H1 (cell line): ENCODE data around the gene MINDY1. TPM values are rescaled to one million over a fixed set of nuclear protein-coding genes. Genes with fewer than 3 reads are reported as not detected.

Experiments used
- CTCF ChIA-PET: fragments of 300-600 bp; sonication (Branson Sonifier 250); formaldehyde crosslinking; loops from one replicate; lab custom pipeline; 2021; ENCODE audit not compliant: partially characterized antibody; lab: Charles Lee
- POLR2A ChIA-PET: fragments of 300-600 bp; sonication (Branson Sonifier 250); formaldehyde crosslinking; loops from one replicate; lab custom pipeline; 2021; ENCODE audit warnings: inconsistent platforms; ENCODE audit not compliant: partially characterized antibody; lab: Charles Lee
- DNase-seq, 2 experiments: peaks; one replicate each; pipeline versions ENCODE4 v3.0.0 to v3.0.0-alpha.2; 2010 to 2022; ENCODE audit warnings: low spot score in 2 of 2, low read depth in 1 of 2, mixed read lengths in 1 of 2
- FAIRE-seq: peaks from 2 replicates; lab custom pipeline; 2011; peaks lifted over from hg19 to GRCh38; lab: Jason Lieb, UNC
- H2AFZ ChIP-seq: 2 replicates; pipeline ENCODE4 v1.8.1; 2012; ENCODE audit warnings: low read length, inconsistent platforms
- H2AK5ac ChIP-seq: 2 replicates; pipeline ENCODE4 v1.6.1; 2013; ENCODE audit warnings: low read depth, low read length
- H2BK120ac ChIP-seq: replicated peaks from 2 replicates; pipeline ENCODE3; 2013; ENCODE audit warnings: low read depth, low read length, inconsistent platforms
- H2BK12ac ChIP-seq: 2 replicates; pipeline ENCODE4 v1.6.1; 2013; ENCODE audit warnings: low read depth, low read length
- H2BK15ac ChIP-seq: 2 replicates; pipeline ENCODE4 v1.6.1; 2013; ENCODE audit warnings: low read length
- H2BK20ac ChIP-seq: 2 replicates; pipeline ENCODE4 v1.6.1; 2013; ENCODE audit warnings: low read length
- H2BK5ac ChIP-seq: 2 replicates; pipeline ENCODE4 v1.6.1; 2013; ENCODE audit warnings: low read depth, low read length
- H3K14ac ChIP-seq: 2 replicates; pipeline ENCODE4 v1.6.1; 2013; ENCODE audit warnings: inconsistent platforms; ENCODE audit not compliant: insufficient read length
- H3K18ac ChIP-seq: 2 replicates; pipeline ENCODE4 v1.6.1; 2013; ENCODE audit warnings: low read length; ENCODE audit errors: extremely low read depth
- H3K23ac ChIP-seq: 2 replicates; pipeline ENCODE4 v1.6.1; 2013; ENCODE audit warnings: inconsistent platforms; ENCODE audit not compliant: insufficient read length
- H3K23me2 ChIP-seq: 2 replicates; pipeline ENCODE4 v1.6.1; 2013; ENCODE audit warnings: low read depth, low read length
- H3K27ac ChIP-seq: 2 replicates; pipeline ENCODE4 v1.6.1; 2011; ENCODE audit warnings: low read depth, low read length, inconsistent platforms
- H3K27me3 ChIP-seq, 4 experiments: replicated peaks in 1 of 4; 1 replicate in 1 of 4; 2 replicates in 3 of 4; pipeline versions ENCODE4 v1.6.1 to v1.8.1; 2011 to 2013; ENCODE audit warnings: low read length in 3 of 4, mild to moderate bottlenecking in 3 of 4, inconsistent platforms in 2 of 4, mixed read lengths in 2 of 4, moderate library complexity in 1 of 4; ENCODE audit not compliant: control insufficient read depth in 3 of 4, insufficient read depth in 3 of 4; ENCODE audit errors: extremely low read depth in 1 of 4
- H3K36me3 ChIP-seq, 4 experiments: 2 replicates each; pipeline versions ENCODE4 v1.6.1 to v1.8.1; 2011 to 2013; ENCODE audit warnings: mild to moderate bottlenecking in 4 of 4, low read length in 3 of 4, moderate library complexity in 2 of 4, control low read depth in 1 of 4, inconsistent platforms in 1 of 4; ENCODE audit not compliant: insufficient read depth in 4 of 4, control insufficient read depth in 2 of 4
- H3K4ac ChIP-seq: replicated peaks from 2 replicates; pipeline ENCODE3; 2013; ENCODE audit warnings: low read length, low read depth, mixed read lengths, inconsistent platforms; ENCODE audit not compliant: insufficient read length
- H3K4me1 ChIP-seq, 4 experiments: replicated peaks in 1 of 4; 1 replicate in 1 of 4; 2 replicates in 3 of 4; pipeline versions ENCODE4 v1.6.1 to v1.8.1; 2011 to 2013; ENCODE audit warnings: low read length in 3 of 4, inconsistent platforms in 2 of 4, mixed read lengths in 1 of 4; ENCODE audit not compliant: insufficient read depth in 4 of 4, control insufficient read depth in 3 of 4
- H3K4me2 ChIP-seq, 2 experiments: 2 replicates each; pipeline versions ENCODE4 v1.6.1 to v1.8.1; 2011 to 2013; ENCODE audit warnings: low read depth in 2 of 2, low read length in 2 of 2, control low read depth in 1 of 2, inconsistent platforms in 1 of 2, mild to moderate bottlenecking in 1 of 2; ENCODE audit not compliant: insufficient read depth in 1 of 2
- H3K4me3 ChIP-seq, 4 experiments: fragments of 200-600, 300-600 bp in 1 of 4; sonication (generic), shearing (Covaris generic), sonication (Bioruptor Twin) in 1 of 4; 2 replicates each; pipeline versions ENCODE4 v1.5.1 to v1.8.1; 2011 to 2016; ENCODE audit warnings: low read length in 4 of 4, low read depth in 3 of 4, control low read depth in 2 of 4, inconsistent platforms in 2 of 4, mild to moderate bottlenecking in 2 of 4, mixed read lengths in 1 of 4, moderate library complexity in 1 of 4; ENCODE audit not compliant: insufficient read depth in 2 of 4; ENCODE audit errors: extremely low read depth in 1 of 4
- H3K56ac ChIP-seq: replicated peaks from 2 replicates; pipeline ENCODE3; 2013; ENCODE audit warnings: low read depth, mild to moderate bottlenecking, mixed read lengths, low read length, inconsistent platforms; ENCODE audit not compliant: insufficient read length
- H3K79me1 ChIP-seq: 2 replicates; pipeline ENCODE4 v1.6.1; 2013; ENCODE audit warnings: low read depth, low read length, control low read depth
- H3K79me2 ChIP-seq, 2 experiments: 2 replicates each; pipeline versions ENCODE4 v1.6.1 to v1.8.1; 2012 to 2013; ENCODE audit warnings: low read length in 2 of 2, mild to moderate bottlenecking in 2 of 2, inconsistent platforms in 1 of 2; ENCODE audit not compliant: insufficient read depth in 2 of 2, control insufficient read depth in 1 of 2
- H3K9ac ChIP-seq, 4 experiments: replicated peaks in 1 of 4; 1 replicate in 1 of 4; 2 replicates in 3 of 4; pipeline versions ENCODE4 v1.6.1 to v1.8.1; 2011 to 2013; ENCODE audit warnings: low read depth in 3 of 4, low read length in 3 of 4, control low read depth in 2 of 4, mild to moderate bottlenecking in 2 of 4, moderate library complexity in 2 of 4, inconsistent platforms in 1 of 4; ENCODE audit errors: extremely low read depth in 1 of 4
- H3K9me3 ChIP-seq, 2 experiments: 2 replicates each; pipeline versions ENCODE4 v1.6.1 to v1.8.1; 2012 to 2013; ENCODE audit warnings: mild to moderate bottlenecking in 2 of 2, moderate library complexity in 2 of 2, control low read depth in 1 of 2, inconsistent platforms in 1 of 2, low read depth in 1 of 2, low read length in 1 of 2, mixed read lengths in 1 of 2; ENCODE audit not compliant: insufficient read depth in 2 of 2
- H4K20me1 ChIP-seq, 2 experiments: replicated peaks in 1 of 2; 2 replicates each; pipeline versions ENCODE3 to v1.8.1; 2011 to 2013; ENCODE audit warnings: inconsistent platforms in 2 of 2, low read length in 2 of 2, mild to moderate bottlenecking in 1 of 2; ENCODE audit not compliant: insufficient read depth in 2 of 2, control insufficient read depth in 1 of 2
- H4K5ac ChIP-seq: 2 replicates; pipeline ENCODE4 v1.6.1; 2013; ENCODE audit warnings: low read length, low read depth, mixed read lengths, inconsistent platforms; ENCODE audit not compliant: insufficient read length
- H4K8ac ChIP-seq: 2 replicates; pipeline ENCODE4 v1.8.0; 2013; ENCODE audit warnings: mild to moderate bottlenecking, moderate library complexity, low read length, inconsistent platforms; ENCODE audit not compliant: insufficient read depth; ENCODE audit errors: extremely low read depth
- H4K91ac ChIP-seq: replicated peaks from 2 replicates; pipeline ENCODE3; 2013; ENCODE audit warnings: low read length, mixed read lengths, inconsistent platforms; ENCODE audit not compliant: insufficient read length
- ATF3 ChIP-seq: IDR thresholded peaks from 2 replicates; pipeline ENCODE4 v1.6.1; 2011; ENCODE audit warnings: low read depth, mild to moderate bottlenecking, low read length; ENCODE audit not compliant: insufficient read depth
- BACH1 ChIP-seq: IDR thresholded peaks from 2 replicates; pipeline ENCODE4 v1.6.1; 2012; ENCODE audit warnings: low read length, improper control_type of control experiment
- BRCA1 ChIP-seq: IDR thresholded peaks from 2 replicates; pipeline ENCODE4 v1.6.1; 2012; ENCODE audit warnings: low read depth, low read length, improper control_type of control experiment
- CBX5 ChIP-seq: fragments of 300-800, 300-1000 bp; sonication (generic); IDR thresholded peaks from 2 replicates; pipeline ENCODE4 v1.7.1; 2016; ENCODE audit warnings: antibody characterized with exemption, low read length, low read depth
- EGR1 ChIP-seq: IDR thresholded peaks from 2 replicates; pipeline ENCODE4 v1.6.1; 2011; ENCODE audit warnings: low read depth, low read length, borderline replicate concordance
- GTF2F1 ChIP-seq: IDR thresholded peaks from 2 replicates; pipeline ENCODE4 v1.6.1; 2012; ENCODE audit warnings: low read depth, low read length, improper control_type of control experiment, borderline replicate concordance
- MAFK ChIP-seq: IDR thresholded peaks from 2 replicates; pipeline ENCODE4 v1.6.1; 2012; ENCODE audit warnings: low read depth, mild to moderate bottlenecking, improper control_type of control experiment, low read length
- NANOG ChIP-seq: IDR thresholded peaks from 2 replicates; pipeline ENCODE4 v1.6.1; 2011; ENCODE audit warnings: low read length, low read depth, mild to moderate bottlenecking, inconsistent platforms; ENCODE audit not compliant: insufficient read depth, poor library complexity, severe bottlenecking
- POLR2A ChIP-seq, 2 experiments: IDR thresholded peaks; 1 replicate in 1 of 2; 2 replicates in 1 of 2; pipeline ENCODE4 v1.6.1; 2011; ENCODE audit warnings: low read depth in 2 of 2, low read length in 2 of 2, mild to moderate bottlenecking in 2 of 2; ENCODE audit errors: control extremely low read depth in 1 of 2
- RFX5 ChIP-seq: IDR thresholded peaks from 2 replicates; pipeline ENCODE4 v1.6.1; 2011; ENCODE audit warnings: low read depth, low read length, improper control_type of control experiment, borderline replicate concordance
- RNF2 ChIP-seq: fragments of 200-900, 300-1000 bp; sonication (generic); IDR thresholded peaks from 2 replicates; pipeline ENCODE4 v1.7.1; 2016; ENCODE audit warnings: borderline replicate concordance, low read depth, mild to moderate bottlenecking, antibody characterized with exemption, low read length; ENCODE audit not compliant: poor library complexity, severe bottlenecking; ENCODE audit errors: missing control alignments
- SP2 ChIP-seq: IDR thresholded peaks from 2 replicates; pipeline ENCODE4 v1.6.1; 2012; ENCODE audit warnings: mild to moderate bottlenecking, low read length, inconsistent platforms
- SUZ12 ChIP-seq: fragments of 200-600 bp; sonication (generic); IDR thresholded peaks from 2 replicates; pipeline ENCODE4 v1.6.1; 2012; ENCODE audit warnings: mild to moderate bottlenecking, inconsistent platforms, low read length, moderate library complexity, mixed read lengths
- WGBS, 2 experiments: shearing (Covaris generic) in 1 of 2; methylation state at CpG; one replicate each; pipeline versions ENCODE4 v1.1.6 to v1.1.7; 2013 to 2015; ENCODE audit warnings: low lambda C conversion rate in 2 of 2, mixed read lengths in 2 of 2, inconsistent platforms in 1 of 2, low coverage in 1 of 2, missing lambda C conversion rate in 1 of 2; ENCODE audit not compliant: insufficient replicate concordance in 2 of 2, insufficient coverage in 1 of 2, insufficient read length in 1 of 2; ENCODE audit errors: extremely low coverage in 1 of 2, missing lambda C conversion rate in 1 of 2; 5-methylcytosine and 5-hydroxymethylcytosine counted together
- polyA plus RNA-seq, 7 experiments: library from polyadenylated mRNA; depleted of rRNA in 3 of 7; stranded (reverse) in 5 of 7; unstranded in 2 of 7; fragments of >200 nt in 5 of 7; fragments of 200-250 nt in 2 of 7; gene quantifications; 1 replicate in 5 of 7; 2 replicates in 1 of 7; 4 replicates in 1 of 7; pipeline versions ENCODE4 v1.2.1 to v1.2.3, GENCODE V29; 2011 to 2013; ENCODE audit warnings: missing spikeins in 2 of 7, mixed read lengths in 2 of 7
- total RNA-seq: library from RNA; stranded (reverse); fragmentation: NEBNext Ultra II Directional; extraction: Animal tissue kit (Norgen Biotek cat#: 25700); gene quantifications from 2 replicates; pipeline ENCODE4 v1.2.1, GENCODE V29; 2021

MINDY1 gene
- total and polyA plus RNA-seq, 2 of the 8 experiments (the other 6 are each of a cell fraction or from before 2014, with no cell fraction given), result 10.3 to 11.4 TPM

GRCh38 chr1:150994248-150994647 lies 12.5 kb downstream of the MINDY1 start:
- no peak overlapping the region for H2AFZ ChIP-seq
- H2AK5ac ChIP-seq, result no peak overlapping the region
- H3K4me3 ChIP-seq, result no peak overlapping the region
- H4K8ac ChIP-seq, result no peak overlapping the region
- no peaks in the 10 kb centered on the region for H3K79me1 ChIP-seq
- DNase-seq (no peak), FAIRE-seq (no peak)
- peaks cover 0 to 4% (median 0%) of the 10 kb centered on the region in 4 experiments; a peak in 1 of 7 replicates for H3K4me1 ChIP-seq
- H3K79me2 ChIP-seq, result no peaks in the 10 kb centered on the region
- no peaks in the 10 kb centered on the region for H3K27me3 ChIP-seq
- no peak overlapping the region for H2BK5ac ChIP-seq
- H3K56ac ChIP-seq, result no peak overlapping the region
- no peak overlapping the region for H3K9ac ChIP-seq
- H2BK120ac ChIP-seq, result no peak overlapping the region
- H3K18ac ChIP-seq, result no peak overlapping the region
- no peak overlapping the region for H2BK15ac ChIP-seq
- CTCF ChIA-PET, result interaction anchor here (1.2 to 7.0 kb wide), 11 partner anchors 8 to 105 kb away, joined by 3 to 183 read pairs (median 6); partner anchors contain the start of genes ANXA9, CDC42SE1, CERS2 and MINDY1
- no peak overlapping the region for H3K4ac ChIP-seq
- H4K91ac ChIP-seq, result no peak overlapping the region
- H3K23ac ChIP-seq, result no peak overlapping the region
- no peak overlapping the region for H4K5ac ChIP-seq
- peaks cover 0 to 7% (median 5%) of the 10 kb centered on the region in 4 experiments; a peak in 6 of 8 replicates for H3K36me3 ChIP-seq
- no peak overlapping the region for H3K4me2 ChIP-seq
- no peak overlapping the region for H2BK12ac ChIP-seq
- H4K20me1 ChIP-seq, result no peaks in the 10 kb centered on the region
- 93% methylated on average over 3 of the region's 3 CpGs; no CpG with 5 or more reads in 1 of the 2 experiments for WGBS, 2 experiments
- no peaks in the 10 kb centered on the region for H3K9me3 ChIP-seq
- POLR2A ChIA-PET, result interaction anchor here (0.6 to 6.3 kb wide), 5 partner anchors 12 to 63 kb away, joined by 3 to 44 read pairs (median 4); partner anchors contain the start of genes ANXA9 and MINDY1
- no peak overlapping the region for H3K27ac ChIP-seq
- H3K23me2 ChIP-seq, result no peaks in the 10 kb centered on the region
- no peak overlapping the region for H2BK20ac ChIP-seq
- H3K14ac ChIP-seq, result no peak overlapping the region
- TF ChIP-seq POLR2A (IDR thresholded peaks at IDR 0.05; ENCODE audit: control extremely low read depth in 1 of 2, low read depth in 2 of 2, low read length in 2 of 2) (no peak), NANOG (no peak), EGR1 (no peak), SP2 (no peak), GTF2F1 (no peak), BACH1 (no peak), RNF2 (no peak), RFX5 (no peak), SUZ12 (no peak), MAFK (no peak), BRCA1 (no peak), ATF3 (no peak), CBX5 (no peak)
